T-helper 2 cell treated with Interferon-gamma antibody and Interleukin-4, amounts not matched to agents 5 μg/mL and 100 μg/mL, for 36 hours (primary cell): ENCODE results near the gene SETD5.

ENCODE experiments used
- DNase-seq: peaks from one replicate; pipeline ENCODE4 v3.0.0; 2021; ENCODE audit warnings: low spot score
- H3K27ac Mint-ChIP-seq: one replicate; pipeline ENCODE4 v1.8.0; 2021; ENCODE audit warnings: mild to moderate bottlenecking, mixed read lengths
- H3K27me3 Mint-ChIP-seq: one replicate; pipeline ENCODE4 v1.8.0; 2021; ENCODE audit warnings: low read depth, mixed read lengths
- H3K36me3 Mint-ChIP-seq: one replicate; pipeline ENCODE4 v1.8.0; 2021; ENCODE audit warnings: low read depth, mixed read lengths
- H3K4me1 Mint-ChIP-seq: one replicate; pipeline ENCODE4 v1.8.0; 2021; ENCODE audit warnings: low read depth, mixed read lengths
- H3K4me3 Mint-ChIP-seq: one replicate; pipeline ENCODE4 v1.8.0; 2022; ENCODE audit warnings: mild to moderate bottlenecking, moderate library complexity, mixed read lengths
- H3K9me3 Mint-ChIP-seq: one replicate; pipeline ENCODE4 v1.8.0; 2021; ENCODE audit warnings: mixed read lengths

The SETD5 gene

GRCh38 chr3:9408546-9408945, 11.1 kb downstream of the SETD5 start:
- no peaks in the 10 kb centered on the region for H3K27me3 Mint-ChIP-seq
- DNase-seq: no peak
- H3K4me1 Mint-ChIP-seq: peaks cover 49% of the 10 kb centered on the region
- H3K9me3 Mint-ChIP-seq: peaks cover 2% of the 10 kb centered on the region
- H3K36me3 Mint-ChIP-seq: peaks cover 18% of the 10 kb centered on the region
- H3K4me3 Mint-ChIP-seq: no peak overlapping the region
- H3K27ac Mint-ChIP-seq: no peak overlapping the region

GRCh38 chr3:9409981-9410854, 12.8 kb downstream of the SETD5 start:
- Mint-ChIP-seq H3K9me3 (peaks cover 2% of the 10 kb centered on the region), H3K27ac (no peak overlapping the region), H3K27me3 (no peaks in the 10 kb centered on the region), H3K36me3 (peaks cover 24% of the 10 kb centered on the region), H3K4me3 (no peak overlapping the region), H3K4me1 (peaks cover 44% of the 10 kb centered on the region)
- no peak for DNase-seq

GRCh38 chr3:9411302-9411701, 13.9 kb downstream of the SETD5 start:
- H3K27me3 Mint-ChIP-seq: no peaks in the 10 kb centered on the region
- peaks cover 44% of the 10 kb centered on the region for H3K4me1 Mint-ChIP-seq
- DNase-seq: no peak
- no peak overlapping the region for H3K4me3 Mint-ChIP-seq
- peaks cover 2% of the 10 kb centered on the region for H3K9me3 Mint-ChIP-seq
- H3K27ac Mint-ChIP-seq: no peak overlapping the region
- peaks cover 29% of the 10 kb centered on the region for H3K36me3 Mint-ChIP-seq

- H3K27me3 Mint-ChIP-seq: no peaks in the 10 kb centered on the region
- H3K36me3 Mint-ChIP-seq: peaks cover 31% of the 10 kb centered on the region
- peaks cover 40% of the 10 kb centered on the region for H3K4me1 Mint-ChIP-seq
- H3K4me3 Mint-ChIP-seq: no peak overlapping the region
- DNase-seq: no peak
- H3K27ac Mint-ChIP-seq: no peak overlapping the region
- peaks cover 2% of the 10 kb centered on the region for H3K9me3 Mint-ChIP-seq
Observed at GRCh38 chr3:9412293-9412692, 14.9 kb downstream of the SETD5 start.

GRCh38 chr3:9414826-9415225, 17.4 kb downstream of the SETD5 start:
- DNase-seq: no peak
- Mint-ChIP-seq H3K27me3 (no peaks in the 10 kb centered on the region), H3K9me3 (peaks cover under 1% of the 10 kb centered on the region), H3K27ac (no peak overlapping the region), H3K4me1 (peaks cover 29% of the 10 kb centered on the region), H3K4me3 (no peak overlapping the region), H3K36me3 (peaks cover 20% of the 10 kb centered on the region)

- Mint-ChIP-seq H3K4me1 (peaks cover 26% of the 10 kb centered on the region), H3K27me3 (no peaks in the 10 kb centered on the region), H3K9me3 (no peaks in the 10 kb centered on the region), H3K4me3 (no peak overlapping the region), H3K27ac (no peak overlapping the region), H3K36me3 (peaks cover 18% of the 10 kb centered on the region)
- no peak for DNase-seq
Observed at GRCh38 chr3:9415485-9416138, 18.2 kb downstream of the SETD5 start.

GRCh38 chr3:9416139-9416780, 18.8 kb downstream of the SETD5 start:
- no peak overlapping the region for H3K27ac Mint-ChIP-seq
- peaks cover 31% of the 10 kb centered on the region for H3K4me1 Mint-ChIP-seq
- peaks cover 18% of the 10 kb centered on the region for H3K36me3 Mint-ChIP-seq
- DNase-seq: no peak
- no peak overlapping the region for H3K4me3 Mint-ChIP-seq
- H3K27me3 Mint-ChIP-seq: no peaks in the 10 kb centered on the region
- no peaks in the 10 kb centered on the region for H3K9me3 Mint-ChIP-seq

- Mint-ChIP-seq H3K4me1 (peaks cover 36% of the 10 kb centered on the region), H3K27ac (no peak overlapping the region), H3K36me3 (peaks cover 16% of the 10 kb centered on the region), H3K27me3 (no peaks in the 10 kb centered on the region), H3K9me3 (no peaks in the 10 kb centered on the region), H3K4me3 (no peak overlapping the region)
- no peak for DNase-seq
Observed at GRCh38 chr3:9420850-9421549, 23.6 kb downstream of the SETD5 start.

- no peaks in the 10 kb centered on the region for H3K9me3 Mint-ChIP-seq
- no peak overlapping the region for H3K4me3 Mint-ChIP-seq
- no peaks in the 10 kb centered on the region for H3K27me3 Mint-ChIP-seq
- H3K27ac Mint-ChIP-seq: peak overlapping the region; percentile 60
- DNase-seq: no peak
- peaks cover 21% of the 10 kb centered on the region for H3K36me3 Mint-ChIP-seq
- peaks cover 35% of the 10 kb centered on the region for H3K4me1 Mint-ChIP-seq
Observed at GRCh38 chr3:9422712-9423424, 25.5 kb downstream of the SETD5 start.

- no peaks in the 10 kb centered on the region for H3K9me3 Mint-ChIP-seq
Observed at GRCh38 chr3:9428411-9428810, 31.0 kb downstream of the SETD5 start.

GRCh38 chr3:9430733-9431132, 33.3 kb downstream of the SETD5 start:
- peaks cover 3% of the 10 kb centered on the region for H3K4me1 Mint-ChIP-seq
- no peak overlapping the region for H3K4me3 Mint-ChIP-seq
- DNase-seq: no peak
- H3K27ac Mint-ChIP-seq: no peak overlapping the region
- no peaks in the 10 kb centered on the region for H3K9me3 Mint-ChIP-seq
- H3K27me3 Mint-ChIP-seq: no peaks in the 10 kb centered on the region
- H3K36me3 Mint-ChIP-seq: peaks cover 65% of the 10 kb centered on the region

More at GRCh38 chr3:9428411-9428810, 31.0 kb downstream of the SETD5 start:
- Mint-ChIP-seq H3K36me3 (peaks cover 52% of the 10 kb centered on the region), H3K4me1 (peaks cover 11% of the 10 kb centered on the region), H3K4me3 (no peak overlapping the region), H3K27me3 (no peaks in the 10 kb centered on the region), H3K27ac (no peak overlapping the region)
- no peak for DNase-seq

GRCh38 chr3:9433627-9434521, 36.5 kb downstream of the SETD5 start:
- H3K4me1 Mint-ChIP-seq: no peaks in the 10 kb centered on the region
- H3K36me3 Mint-ChIP-seq: peaks cover 57% of the 10 kb centered on the region
- no peak overlapping the region for H3K4me3 Mint-ChIP-seq
- no peak overlapping the region for H3K27ac Mint-ChIP-seq
- H3K9me3 Mint-ChIP-seq: no peaks in the 10 kb centered on the region
- no peak for DNase-seq
- no peaks in the 10 kb centered on the region for H3K27me3 Mint-ChIP-seq
